HepG2 (cell line): Measurements from ENCODE around the gene PGM3.

Source experiments
- AHR ChIP-seq: IDR thresholded peaks from 2 replicates; pipeline ENCODE4 v1.6.1; 2018; ENCODE audit warnings: missing genetic modification reagents, missing compliant biosample characterization
- CTCF ChIP-seq: sonication (generic); formaldehyde crosslinking; IDR thresholded peaks from 2 replicates; pipeline ENCODE4 v1.5.0; 2020; ENCODE audit warnings: mild to moderate bottlenecking, missing genetic modification reagents, moderate library complexity
- GABPA ChIP-seq, 2 experiments: IDR thresholded peaks; 2 replicates each; pipeline ENCODE4 v1.6.1; 2011 to 2016; ENCODE audit warnings: low read depth in 2 of 2, low read length in 1 of 2, missing biosample characterization in 1 of 2, missing genetic modification characterization in 1 of 2
- MTA3 ChIP-seq: sonication (generic); formaldehyde crosslinking; IDR thresholded peaks from 2 replicates; pipeline ENCODE4 v1.4.0; 2020; ENCODE audit warnings: missing genetic modification reagents
- POLR2A ChIP-seq, 2 experiments: IDR thresholded peaks; 2 replicates each; pipeline ENCODE4 v1.6.1; 2011; ENCODE audit warnings: low read depth in 2 of 2, low read length in 2 of 2, mild to moderate bottlenecking in 1 of 2, moderate library complexity in 1 of 2; ENCODE audit not compliant: insufficient read depth in 1 of 2
- POLR2AphosphoS2 ChIP-seq: IDR thresholded peaks from 2 replicates; pipeline ENCODE4 v1.6.1; 2011; ENCODE audit warnings: low read depth, low read length, improper control_type of control experiment
- THAP11 ChIP-seq: IDR thresholded peaks from 2 replicates; pipeline ENCODE4 v1.6.1; 2016; ENCODE audit warnings: missing biosample characterization, missing genetic modification reagents
- ZBTB39 ChIP-seq: sonication (generic); formaldehyde crosslinking; IDR thresholded peaks from 2 replicates; pipeline ENCODE4 v1.5.0; 2020; ENCODE audit warnings: missing genetic modification reagents
- ZMYM3 ChIP-seq: sonication (generic); formaldehyde crosslinking; IDR thresholded peaks from 2 replicates; pipeline ENCODE4 v1.5.1; 2020; ENCODE audit warnings: mild to moderate bottlenecking, missing genetic modification reagents
- ZNF281 ChIP-seq: sonication (generic); formaldehyde crosslinking; IDR thresholded peaks from 2 replicates; pipeline ENCODE4 v1.4.0; 2020; ENCODE audit warnings: missing genetic modification reagents, borderline replicate concordance
- ZNF296 ChIP-seq: sonication (generic); formaldehyde crosslinking; conservative IDR thresholded peaks from 2 replicates; pipeline ENCODE4 v1.5.0; 2020; ENCODE audit warnings: mild to moderate bottlenecking, missing genetic modification reagents

DNA sequence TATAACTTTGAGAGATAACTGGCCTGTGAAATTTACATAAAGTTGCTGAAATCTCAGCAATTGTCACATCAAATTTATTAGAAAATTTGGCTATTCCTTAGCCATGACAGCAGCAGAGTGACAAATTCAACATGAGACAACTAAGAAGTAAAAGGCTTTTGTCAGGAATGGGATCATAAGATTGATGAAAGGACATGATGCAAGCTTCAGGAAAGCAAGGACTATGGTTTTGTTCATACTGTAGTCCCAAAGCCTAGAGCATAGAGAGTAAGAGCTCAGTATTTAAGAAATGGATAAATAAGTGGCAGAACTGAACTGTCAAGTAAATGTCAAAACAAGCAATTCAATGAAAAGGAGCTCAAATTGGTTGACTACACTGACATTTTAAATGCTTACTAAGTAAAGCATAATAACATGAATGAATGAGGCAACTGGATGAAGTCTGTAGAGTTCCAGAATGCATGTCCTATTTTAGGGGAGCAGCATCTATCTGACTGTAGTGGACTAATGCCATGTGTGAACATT, 12.6 kb downstream of the PGM3 start:
- no peak for TF ChIP-seq POLR2AphosphoS2
- no peak for TF ChIP-seq POLR2A (IDR thresholded peaks at IDR 0.05; ENCODE audit: insufficient read depth in 1 of 2, low read depth in 2 of 2, low read length in 2 of 2)
- no peak for TF ChIP-seq THAP11 (CRISPR knock-in tag)
- TF ChIP-seq ZNF281 (CRISPR knock-in tag) = no peak
- TF ChIP-seq MTA3 (CRISPR knock-in tag) = no peak
- TF ChIP-seq CTCF (CRISPR knock-in tag) = no peak
- TF ChIP-seq ZMYM3 (CRISPR knock-in tag) = no peak
- no peak for TF ChIP-seq ZBTB39 (CRISPR knock-in tag)
- no peak for TF ChIP-seq GABPA (IDR thresholded peaks at IDR 0.05; ENCODE audit: low read depth, low read length)
- no peak for TF ChIP-seq GABPA (CRISPR knock-in tag; IDR thresholded peaks at IDR 0.05; ENCODE audit: low read depth)
- TF ChIP-seq ZNF296 (CRISPR knock-in tag) = no peak
- no peak for TF ChIP-seq AHR (CRISPR knock-in tag)
